Adrenal gland (tissue), 12 donors: ENCODE measurements around the gene NFATC1. TPM values are rescaled to one million over a fixed set of nuclear protein-coding genes. Genes with fewer than 3 reads are reported as not detected.

Source experiments
- DNase-seq, 7 donors: peaks; one replicate each; pipeline ENCODE4 v3.0.0-alpha.2; 2019 to 2020
- H3K27ac ChIP-seq, 5 donors: fragments of 200-600 bp; sonication (generic) in 4 of 5; 1 replicate in 3 of 5; 2 replicates in 2 of 5; pipeline versions ENCODE4 v1.5.1 to v1.8.0; 2016 to 2020; ENCODE audit warnings: mild to moderate bottlenecking in 1 of 5
- H3K27me3 ChIP-seq: fragments of 200-600 bp; 2 replicates; pipeline ENCODE4 v1.8.0; 2021
- H3K36me3 ChIP-seq, 2 donors: fragments of 200-600 bp; replicated peaks in 1 of 2; 1 replicate in 1 of 2; 2 replicates in 1 of 2; pipeline versions ENCODE4 v1.5.1 to v1.8.0; 2018 to 2022
- H3K4me1 ChIP-seq, 2 donors: fragments of 200-600 bp; replicated peaks in 1 of 2; 1 replicate in 1 of 2; 2 replicates in 1 of 2; pipeline versions ENCODE4 v1.5.1 to v1.8.0; 2018 to 2021
- H3K4me3 ChIP-seq, 4 donors: fragments of 200-600 bp; sonication (generic) in 3 of 4; one replicate each; pipeline ENCODE4 v1.5.1; 2016 to 2018
- H3K9me3 ChIP-seq, 3 donors: fragments of 200-600 bp; sonication (generic) in 1 of 3; replicated peaks in 1 of 3; 1 replicate in 2 of 3; 2 replicates in 1 of 3; pipeline versions ENCODE4 v1.5.1 to v1.8.0; 2016 to 2021
- CTCF ChIP-seq, 6 experiments: fragments of 450-650 bp in 4 of 6; fragments of 200-600 bp in 2 of 6; sonication (generic) in 1 of 6; IDR thresholded peaks; 1 replicate in 5 of 6; 2 replicates in 1 of 6; pipeline versions ENCODE4 v1.5.1 to v1.8.0; 2016 to 2021; ENCODE audit warnings: antibody characterized with exemption in 6 of 6, mild to moderate bottlenecking in 2 of 6, moderate library complexity in 1 of 6
- POLR2A ChIP-seq, 2 donors: fragments of 450-650 bp; IDR thresholded peaks; one replicate each; pipeline ENCODE4 v1.6.1; 2017; ENCODE audit warnings: antibody characterized with exemption in 2 of 2, mild to moderate bottlenecking in 2 of 2, moderate library complexity in 1 of 2
- WGBS, 4 donors: extraction: QIAGEN DNeasy Blood & Tissue Kit in 2 of 4; methylation state at CpG; one replicate each; pipeline versions ENCODE4 v1.1.5 to v1.1.7; 2013 to 2017; 5-methylcytosine and 5-hydroxymethylcytosine counted together
- intact Hi-C, 2 donors: fragments of 100-400 bp; cut with DNase I; formaldehyde crosslinking; loops; one replicate each; pipeline versions ENCODE4 v1.14.1 to v1.15.0; 2022 to 2023
- polyA plus RNA-seq, 3 donors: library from polyadenylated mRNA; stranded (reverse); fragments of 200-250 nt in 2 of 3; fragments of 350-450 nt in 1 of 3; fragmentation: Illumina TruSeq in 1 of 3; extraction: RNeasy Lipid Tissue Mini Kit (QIAGEN cat#74804) in 1 of 3; gene quantifications; one replicate each; pipeline ENCODE4 v1.2.3, GENCODE V29; 2013 to 2014
- total RNA-seq, 9 donors: library from RNA; depleted of rRNA in 4 of 9; stranded (reverse); fragments of >200 nt in 4 of 9; fragments of 120-200 nt in 1 of 9; fragmentation: NEBNext Ultra II Directional in 1 of 9; extraction: Animal tissue kit (Norgen Biotek cat#: 25700) in 1 of 9; gene quantifications; one replicate each; pipeline versions ENCODE4 v1.1.0 to v1.2.4, GENCODE V29; 2013 to 2023
- donor health status: healthy with polysubstance abuse.
- donor health status: Bipolar disorder and iron deficiency.
- donor health status: DM: yes; HTN: yes; CAD: no.
- donor health status: DM: no; HTN: no; CAD: no.
- donor health status: DM: no; HTN: no; CAD: no.
- donor health status: DM: yes; HTN: yes; CAD: no.

NFATC1 gene
- total and polyA plus RNA-seq, 12 donors: 0.50 to 20.9 (median 6.7) TPM

GRCh38 chr18:79542876-79543750 lies 147.4 kb downstream of the NFATC1 start:
- DNase-seq: no peak
- H3K4me1 ChIP-seq: no peaks in the 10 kb centered on the region
- 82 to 97% (median 84%) methylated on average over 5 to 15 of the region's 15 CpGs for WGBS, 4 donors
- TF ChIP-seq CTCF (IDR thresholded peaks at IDR 0.05) (no peak), POLR2A (IDR thresholded peaks at IDR 0.05) (no peak)
- peaks cover 8% of the 10 kb centered on the region for H3K27me3 ChIP-seq
- H3K27ac ChIP-seq: no peak overlapping the region
- H3K4me3 ChIP-seq: no peak overlapping the region
- H3K9me3 ChIP-seq: no peaks in the 10 kb centered on the region
- H3K36me3 ChIP-seq: no peaks in the 10 kb centered on the region
- intact Hi-C loops: loop anchor here in 1 of 2 donors (10.0 kb wide), 1 partner anchor 102 kb away; no protein-coding TSS in a partner anchor

- Histone ChIP-seq H3K4me3 (no peak overlapping the region), H3K9me3 (no peaks in the 10 kb centered on the region), H3K27me3 (peaks cover 8% of the 10 kb centered on the region), H3K27ac (no peak overlapping the region), H3K4me1 (no peaks in the 10 kb centered on the region), H3K36me3 (no peaks in the 10 kb centered on the region)
- TF ChIP-seq CTCF (IDR thresholded peaks at IDR 0.05) (no peak), POLR2A (IDR thresholded peaks at IDR 0.05) (no peak)
- DNase-seq: no peak
- 76 to 80% (median 78%) methylated on average over 3 to 21 of the region's 21 CpGs for WGBS, 4 donors
- intact Hi-C loops: loop anchor here in 1 of 2 donors (10.0 kb wide), 1 partner anchor 101 kb away; no protein-coding TSS in a partner anchor
Measured at GRCh38 chr18:79543861-79544385, 148.2 kb downstream of the NFATC1 start.

GRCh38 chr18:79544386-79544963 lies 148.7 kb downstream of the NFATC1 start:
- H3K27ac ChIP-seq: no peak overlapping the region
- 30 to 42% (median 38%) methylated on average over 3 to 23 of the region's 23 CpGs for WGBS, 4 donors
- H3K4me1 ChIP-seq: no peaks in the 10 kb centered on the region
- no peak for DNase-seq
- H3K9me3 ChIP-seq: no peaks in the 10 kb centered on the region
- TF ChIP-seq POLR2A (IDR thresholded peaks at IDR 0.05): no peak
- intact Hi-C loops: loop anchor here in 1 of 2 donors (10.0 kb wide), 1 partner anchor 100 kb away; no protein-coding TSS in a partner anchor
- H3K4me3 ChIP-seq: no peak overlapping the region
- no peaks in the 10 kb centered on the region for H3K36me3 ChIP-seq
- H3K27me3 ChIP-seq: peaks cover 8% of the 10 kb centered on the region

- no peak overlapping the region for H3K4me3 ChIP-seq
- H3K36me3 ChIP-seq: no peaks in the 10 kb centered on the region
- no peaks in the 10 kb centered on the region for H3K9me3 ChIP-seq
- WGBS, 4 donors: 78 to 88% (median 83%) methylated on average over 17 to 20 of the region's 20 CpGs
- H3K27ac ChIP-seq: no peak overlapping the region
- H3K27me3 ChIP-seq: peaks cover 8% of the 10 kb centered on the region
- H3K4me1 ChIP-seq: no peaks in the 10 kb centered on the region
- no peak for DNase-seq
- TF ChIP-seq CTCF (IDR thresholded peaks at IDR 0.05) (no peak), POLR2A (IDR thresholded peaks at IDR 0.05) (no peak)
- intact Hi-C loops: loop anchor here in 1 of 2 donors (10.0 kb wide), 1 partner anchor 100 kb away; no protein-coding TSS in a partner anchor
Measured at GRCh38 chr18:79545255-79545654, 149.5 kb downstream of the NFATC1 start.
